ENCODE data around the gene ABCA13. TPM values are rescaled to one million over a fixed set of nuclear protein-coding genes. Genes with fewer than 3 reads are reported as not detected.

Gene ABCA13
- total RNA-seq, 1 experiment from 2014 or later = not detected

- ATAC-seq (no peak), DNase-seq (ENCODE audit: low read depth, low spot score) (no peak)
- Histone ChIP-seq H3K4me1 (ENCODE audit: control insufficient read depth in 1 of 2, insufficient read depth in 2 of 2, low read length in 2 of 2) (no peaks in the 10 kb centered on the region), H3K27ac (ENCODE audit: low read depth, low read length) (no peak overlapping the region), H3K4me3 (replicated peaks in 1 of 2; ENCODE audit: low read depth in 1 of 2, low read length in 2 of 2) (no peak overlapping the region), H4K20me1 (ENCODE audit: insufficient read depth) (no peaks in the 10 kb centered on the region), H3K79me2 (ENCODE audit: insufficient read depth, low read length) (no peaks in the 10 kb centered on the region), H3K9me2 (ENCODE audit: insufficient read depth) (no peaks in the 10 kb centered on the region), H3K27me3 (ENCODE audit: insufficient read depth, low read length) (no peaks in the 10 kb centered on the region), H3K9ac (ENCODE audit: low read length) (no peak overlapping the region), H3K4me2 (ENCODE audit: low read length) (no peak overlapping the region), H3K36me3 (ENCODE audit: control insufficient read depth in 1 of 2, insufficient read depth in 2 of 2, low read length in 2 of 2) (no peaks in the 10 kb centered on the region), H3K9me3 (ENCODE audit: control insufficient read depth in 1 of 2, insufficient read depth in 1 of 2, low read depth in 1 of 2, low read length in 2 of 2) (peaks cover 0 to 10% of the 10 kb centered on the region in 2 experiments; a peak in 1 of 4 replicates), H2AFZ (ENCODE audit: low read depth, low read length, poor library complexity, severe bottlenecking) (no peak overlapping the region)
- TF ChIP-seq JUND (IDR thresholded peaks at IDR 0.05) = no peak
- TF ChIP-seq ZBTB33 (IDR thresholded peaks at IDR 0.05; ENCODE audit: extremely low read depth, insufficient replicate concordance, low read length) = no peak
- TF ChIP-seq SRF (IDR thresholded peaks at IDR 0.05; ENCODE audit: low read depth) = no peak
- TF ChIP-seq EGR1 (IDR thresholded peaks at IDR 0.05; ENCODE audit: low read depth) = no peak
- TF ChIP-seq FOSL1 (IDR thresholded peaks at IDR 0.05; ENCODE audit: low read depth) = no peak
- TF ChIP-seq CBX3 (IDR thresholded peaks at IDR 0.05; ENCODE audit: low read depth) = no peak
- no peak for TF ChIP-seq SP1 (IDR thresholded peaks at IDR 0.05; ENCODE audit: low read depth)
- TF ChIP-seq ATF3 (IDR thresholded peaks at IDR 0.05) = no peak
- no peak for TF ChIP-seq EZH2phosphoT487 (IDR thresholded peaks at IDR 0.05; ENCODE audit: borderline replicate concordance)
- TF ChIP-seq SIN3A (IDR thresholded peaks at IDR 0.05; ENCODE audit: low read depth) = no peak
- no peak for TF ChIP-seq RAD21 (IDR thresholded peaks at IDR 0.05; ENCODE audit: low read depth)
- TF ChIP-seq ZFX (IDR thresholded peaks at IDR 0.05) = no peak
- TF ChIP-seq, protein P1, sequence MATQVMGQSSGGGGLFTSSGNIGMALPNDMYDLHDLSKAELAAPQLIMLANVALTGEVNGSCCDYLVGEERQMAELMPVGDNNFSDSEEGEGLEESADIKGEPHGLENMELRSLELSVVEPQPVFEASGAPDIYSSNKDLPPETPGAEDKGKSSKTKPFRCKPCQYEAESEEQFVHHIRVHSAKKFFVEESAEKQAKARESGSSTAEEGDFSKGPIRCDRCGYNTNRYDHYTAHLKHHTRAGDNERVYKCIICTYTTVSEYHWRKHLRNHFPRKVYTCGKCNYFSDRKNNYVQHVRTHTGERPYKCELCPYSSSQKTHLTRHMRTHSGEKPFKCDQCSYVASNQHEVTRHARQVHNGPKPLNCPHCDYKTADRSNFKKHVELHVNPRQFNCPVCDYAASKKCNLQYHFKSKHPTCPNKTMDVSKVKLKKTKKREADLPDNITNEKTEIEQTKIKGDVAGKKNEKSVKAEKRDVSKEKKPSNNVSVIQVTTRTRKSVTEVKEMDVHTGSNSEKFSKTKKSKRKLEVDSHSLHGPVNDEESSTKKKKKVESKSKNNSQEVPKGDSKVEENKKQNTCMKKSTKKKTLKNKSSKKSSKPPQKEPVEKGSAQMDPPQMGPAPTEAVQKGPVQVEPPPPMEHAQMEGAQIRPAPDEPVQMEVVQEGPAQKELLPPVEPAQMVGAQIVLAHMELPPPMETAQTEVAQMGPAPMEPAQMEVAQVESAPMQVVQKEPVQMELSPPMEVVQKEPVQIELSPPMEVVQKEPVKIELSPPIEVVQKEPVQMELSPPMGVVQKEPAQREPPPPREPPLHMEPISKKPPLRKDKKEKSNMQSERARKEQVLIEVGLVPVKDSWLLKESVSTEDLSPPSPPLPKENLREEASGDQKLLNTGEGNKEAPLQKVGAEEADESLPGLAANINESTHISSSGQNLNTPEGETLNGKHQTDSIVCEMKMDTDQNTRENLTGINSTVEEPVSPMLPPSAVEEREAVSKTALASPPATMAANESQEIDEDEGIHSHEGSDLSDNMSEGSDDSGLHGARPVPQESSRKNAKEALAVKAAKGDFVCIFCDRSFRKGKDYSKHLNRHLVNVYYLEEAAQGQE (IDR thresholded peaks at IDR 0.05; ENCODE audit: low read depth) = no peak
- no peak for TF ChIP-seq EZH2 (IDR thresholded peaks at IDR 0.05)
- TF ChIP-seq POLR2AphosphoS5 (IDR thresholded peaks at IDR 0.05; ENCODE audit: low read depth, low read length) = no peak
- TF ChIP-seq POLR2A (IDR thresholded peaks at IDR 0.05; ENCODE audit: borderline replicate concordance, extremely low read depth, insufficient read depth, insufficient read length) = no peak
- TF ChIP-seq, protein P2, sequence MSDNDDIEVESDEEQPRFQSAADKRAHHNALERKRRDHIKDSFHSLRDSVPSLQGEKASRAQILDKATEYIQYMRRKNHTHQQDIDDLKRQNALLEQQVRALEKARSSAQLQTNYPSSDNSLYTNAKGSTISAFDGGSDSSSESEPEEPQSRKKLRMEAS (IDR thresholded peaks at IDR 0.05) = no peak
- TF ChIP-seq YY1 (IDR thresholded peaks at IDR 0.05; ENCODE audit: extremely low read depth, insufficient replicate concordance, low read depth, low read length) = no peak
- POLR2A ChIA-PET = no interaction called here
- RAD21 ChIA-PET (ENCODE audit: low non-redundant PET in 1 of 2, low total read pairs in 2 of 2, uncharacterized antibody in 2 of 2, unreplicated experiment in 2 of 2) = no interaction called here
- intact Hi-C loops (cut with micrococcal nuclease) = no loop called here
- CTCF ChIA-PET = no interaction called here
- no TSS peak for BruUV-seq (replicated peaks)
These were observed 281.0 kb downstream of the ABCA13 start for GRCh38 chr7:48452218-48452617.
